Activated CD8-positive, alpha-beta memory T cell treated with anti-CD3 and anti-CD28 coated beads for 36 hours (primary cell): Measurements from ENCODE around the gene TRIM44. TPM values are rescaled to one million over a fixed set of nuclear protein-coding genes. Genes with fewer than 3 reads are reported as not detected.
"Not testable (repeated sequence)": the region's sequence is repeated elsewhere in the genome, so short reads cannot be mapped to it uniquely, and the experiment has no call there.

Experiments used
- CTCF ChIA-PET: fragments of 350-600 bp; sonication (Branson Sonifier 250); formaldehyde crosslinking; loops from one replicate; lab custom pipeline; 2021; ENCODE audit warnings: antibody characterized with exemption; lab: Charles Lee
- POLR2A ChIA-PET: fragments of 350-600 bp; sonication (Branson Sonifier 250); formaldehyde crosslinking; loops from one replicate; lab custom pipeline; 2021; ENCODE audit warnings: antibody characterized with exemption; lab: Charles Lee
- total RNA-seq, 2 experiments: library from RNA; stranded (reverse); gene quantifications; one replicate each; pipeline ENCODE4 v1.2.3, GENCODE V29; 2021

Gene TRIM44
- total RNA-seq, 2 experiments from 2014 or later, result 32.2 to 37.3 TPM

DNA sequence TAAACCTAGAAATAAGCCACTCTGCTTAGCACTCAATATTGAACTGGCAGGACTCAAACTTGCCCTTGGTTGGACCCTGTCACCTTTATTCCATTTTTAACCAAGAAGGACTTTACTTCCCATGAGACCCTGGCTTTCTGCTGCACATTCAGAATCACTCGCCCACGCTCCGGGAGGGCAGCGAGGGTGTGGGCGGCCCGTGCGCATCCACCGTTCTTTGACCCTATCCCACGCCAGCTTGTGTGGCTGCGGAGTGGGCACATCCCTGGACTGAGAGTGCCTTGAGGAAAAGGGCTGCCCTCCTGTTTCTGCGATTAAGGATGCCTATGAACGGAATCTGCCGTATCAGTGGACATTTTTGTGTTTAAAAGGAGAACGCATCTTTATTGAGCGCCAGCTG is 39.6 kb downstream of the TRIM44 start:
- ChIA-PET POLR2A (no interaction called here), CTCF (no interaction called here)

GRCh38 chr11:35709376-35709775 is 46.8 kb downstream of the TRIM44 start:
- CTCF ChIA-PET, result no interaction called here
- POLR2A ChIA-PET, result no interaction called here

- ChIA-PET POLR2A (no interaction called here), CTCF (no interaction called here)
Measured at GRCh38 chr11:35711173-35711910, 48.8 kb downstream of the TRIM44 start.

DNA sequence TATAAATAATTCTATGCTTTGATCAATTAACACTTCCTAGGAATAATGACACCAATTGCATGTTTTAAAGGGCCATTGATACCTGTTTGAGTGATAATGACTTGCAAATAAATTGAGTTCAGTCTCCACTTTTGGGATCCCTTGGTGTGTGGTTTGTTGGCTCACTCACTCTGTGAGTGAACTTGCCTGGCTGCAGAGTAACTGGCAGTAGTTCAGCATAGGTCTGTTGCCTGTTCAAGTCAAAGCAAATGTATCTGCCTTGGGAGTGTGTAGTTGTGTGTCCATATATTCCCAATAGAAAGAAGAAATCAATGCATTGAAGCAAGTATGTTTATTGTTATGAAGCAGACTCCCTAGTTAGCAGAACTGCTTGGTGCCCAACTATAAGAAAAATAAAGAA is 49.3 kb downstream of the TRIM44 start:
- ChIA-PET POLR2A (no interaction called here), CTCF (no interaction called here)

DNA sequence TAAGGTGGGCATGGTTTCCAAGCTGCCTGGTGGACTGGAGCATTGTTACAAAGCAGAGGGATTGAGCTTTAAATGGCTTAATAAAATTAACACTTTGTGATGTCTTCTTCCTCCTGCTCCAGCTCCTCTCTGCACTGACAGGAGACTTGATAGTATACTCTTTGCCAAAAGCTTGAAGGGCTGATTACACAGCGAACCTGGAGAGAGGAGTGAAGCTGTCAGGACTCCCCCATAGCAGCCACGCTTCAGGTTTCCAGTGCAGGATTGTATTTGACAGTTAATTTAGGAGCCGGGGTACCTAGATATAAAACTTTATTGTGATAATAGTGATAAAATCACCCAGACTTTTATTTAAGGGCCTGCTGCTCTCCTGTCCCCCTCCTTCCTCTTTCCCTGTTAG is 50.0 kb downstream of the TRIM44 start:
- CTCF ChIA-PET, result no interaction called here

DNA sequence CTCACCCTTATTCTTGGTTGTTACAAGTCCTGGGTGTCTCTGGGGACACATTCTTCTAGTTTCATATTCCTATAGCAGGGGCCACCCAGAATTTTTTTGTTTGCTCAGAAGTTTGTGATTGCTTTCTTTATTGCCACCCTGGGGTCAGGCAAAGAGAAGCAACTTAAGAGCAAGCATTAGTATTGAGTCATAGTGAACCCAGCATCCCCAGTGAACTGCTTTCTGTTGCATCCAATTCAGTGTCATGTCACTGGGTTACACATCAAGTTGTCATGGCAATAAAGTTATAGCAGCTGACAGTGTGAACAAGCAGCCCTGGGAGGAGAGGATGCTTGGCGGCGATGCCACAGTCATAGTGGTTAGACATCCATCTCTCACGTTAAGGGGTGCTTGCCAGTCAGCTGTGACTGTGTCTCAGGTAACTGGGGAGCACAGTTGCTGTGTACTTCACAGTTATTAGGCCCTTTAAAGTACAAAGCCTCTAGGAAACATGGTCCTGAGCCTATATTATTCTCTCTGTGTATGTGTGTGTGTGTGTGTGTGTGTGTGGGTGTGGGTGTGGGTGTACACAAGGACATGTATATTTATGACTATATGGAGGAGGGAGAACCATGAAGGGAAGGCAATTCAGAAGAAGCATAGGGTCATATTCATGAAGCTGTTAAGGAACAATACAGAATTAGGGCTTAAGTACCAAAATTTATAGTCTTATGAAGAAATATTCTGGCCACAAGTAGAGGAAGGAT is 52.5 kb downstream of the TRIM44 start:
- ChIA-PET POLR2A (no interaction called here), CTCF (no interaction called here)

More for the DNA sequence above, 50.0 kb downstream of the TRIM44 start:
- POLR2A ChIA-PET, result no interaction called here

- POLR2A ChIA-PET, CTCF ChIA-PET: not testable (repeated sequence)
Measured at GRCh38 chr11:35715677-35716076, 53.1 kb downstream of the TRIM44 start.

DNA sequence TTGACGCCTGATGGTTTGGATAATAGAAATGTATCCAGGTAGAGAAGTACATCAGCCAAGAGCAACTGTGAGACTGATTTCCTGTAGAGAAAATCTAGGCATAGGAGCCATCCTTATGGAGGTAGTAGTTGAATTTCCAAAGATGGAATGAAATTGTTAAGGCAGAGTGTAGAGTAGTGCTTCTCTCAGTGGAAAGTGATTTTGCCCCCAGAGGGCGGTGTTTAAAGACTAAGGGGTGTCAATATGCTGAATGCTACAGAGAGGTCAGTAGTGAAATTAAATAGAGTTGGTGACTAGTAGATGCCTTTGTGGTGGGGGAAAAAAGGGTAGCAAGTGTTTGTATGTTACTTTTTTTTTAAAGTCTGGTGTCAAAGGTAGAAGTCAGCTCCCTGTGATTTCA is 54.5 kb downstream of the TRIM44 start:
- CTCF ChIA-PET, result no interaction called here
- POLR2A ChIA-PET, result no interaction called here

DNA sequence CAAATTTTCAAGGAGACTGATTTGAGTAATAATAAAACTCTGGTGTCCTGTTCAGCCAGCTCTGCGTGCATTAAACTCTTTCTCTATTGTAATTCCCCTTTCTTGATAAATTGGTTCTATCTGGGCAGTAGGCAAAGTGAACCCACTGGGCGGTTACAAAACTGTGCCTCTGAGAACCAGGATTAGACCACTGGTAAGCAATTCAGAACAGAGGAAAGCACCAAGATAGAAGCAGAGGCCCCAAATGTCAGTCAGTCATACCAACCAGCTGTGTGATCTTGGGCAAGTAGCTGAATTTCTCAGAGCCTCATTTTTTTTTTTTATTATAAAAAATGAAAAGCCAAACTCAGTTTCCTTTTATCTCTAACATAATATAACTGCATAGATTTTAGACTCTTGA is 54.9 kb downstream of the TRIM44 start:
- CTCF ChIA-PET, result no interaction called here
- POLR2A ChIA-PET, result no interaction called here

DNA sequence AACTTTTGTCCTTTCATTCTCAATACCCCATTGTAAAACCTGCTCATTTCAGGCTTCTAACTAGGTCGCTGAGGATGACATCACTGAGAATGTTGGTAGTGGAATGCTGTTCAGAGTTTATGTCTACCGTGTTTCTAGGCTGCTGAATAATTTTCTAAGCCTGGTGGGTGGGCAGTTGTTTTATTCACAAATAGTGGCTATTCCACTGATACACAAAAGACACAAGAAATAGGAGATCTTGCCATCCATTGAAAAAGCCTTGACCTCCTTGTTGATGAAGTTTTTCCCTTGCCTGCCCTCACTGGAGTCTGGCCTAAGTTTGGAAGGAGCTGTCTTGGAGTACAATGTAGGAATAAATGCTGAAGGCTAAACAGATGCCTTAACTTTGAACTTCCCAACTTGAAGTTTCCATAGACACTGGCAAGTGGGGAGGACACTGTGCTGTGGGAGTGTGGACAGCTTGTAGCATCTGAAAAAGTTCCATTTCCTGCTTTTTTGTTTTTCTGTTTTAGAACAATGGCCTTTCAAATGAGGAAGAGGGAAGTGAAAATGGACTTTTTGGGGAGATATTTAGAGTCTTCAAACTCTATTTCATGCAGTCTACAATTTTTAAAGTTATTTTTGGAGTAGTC is 59.2 kb downstream of the TRIM44 start:
- ChIA-PET CTCF (no interaction called here), POLR2A (no interaction called here)

DNA sequence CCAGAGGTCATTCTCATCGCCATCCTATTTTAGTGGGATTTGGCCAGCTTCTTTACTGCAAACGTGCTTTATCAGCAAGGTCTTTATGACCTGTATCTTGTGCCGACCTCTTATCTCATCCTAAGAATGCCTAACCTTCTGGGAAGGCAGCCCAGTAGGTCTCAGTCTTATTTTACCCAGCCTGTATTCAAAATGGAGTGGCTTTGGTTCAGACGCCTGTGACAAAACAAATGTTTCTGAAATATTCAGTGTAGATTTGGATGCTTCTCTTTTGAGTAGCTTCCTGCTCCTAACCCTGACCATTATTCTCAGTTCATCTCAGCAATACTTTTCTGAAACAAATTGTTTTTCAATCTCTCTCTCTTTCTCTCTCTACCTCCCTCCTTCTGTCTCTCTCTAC is 60.1 kb downstream of the TRIM44 start:
- POLR2A ChIA-PET, result no interaction called here

DNA sequence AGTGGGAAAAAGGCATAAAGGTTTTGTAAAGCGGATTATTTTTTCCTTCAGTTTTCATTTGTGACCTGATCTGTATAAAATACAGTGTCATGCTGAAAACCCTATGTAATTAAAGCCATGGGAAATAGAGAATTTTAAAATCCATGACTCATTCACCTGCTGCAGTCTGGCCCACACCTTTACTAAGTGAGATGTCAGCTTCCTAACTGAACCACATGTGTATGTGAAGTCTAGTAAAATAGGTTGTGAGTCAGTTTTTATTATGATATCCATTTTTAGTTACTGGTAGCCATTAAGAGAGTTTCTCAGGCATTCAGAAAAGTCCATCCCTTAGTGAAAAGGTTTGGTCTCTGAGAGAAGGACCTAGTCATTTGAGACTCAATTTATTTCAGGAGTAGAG is 60.9 kb downstream of the TRIM44 start:
- ChIA-PET POLR2A (no interaction called here), CTCF (no interaction called here)

More for the DNA sequence above, 60.1 kb downstream of the TRIM44 start:
- CTCF ChIA-PET, result no interaction called here

DNA sequence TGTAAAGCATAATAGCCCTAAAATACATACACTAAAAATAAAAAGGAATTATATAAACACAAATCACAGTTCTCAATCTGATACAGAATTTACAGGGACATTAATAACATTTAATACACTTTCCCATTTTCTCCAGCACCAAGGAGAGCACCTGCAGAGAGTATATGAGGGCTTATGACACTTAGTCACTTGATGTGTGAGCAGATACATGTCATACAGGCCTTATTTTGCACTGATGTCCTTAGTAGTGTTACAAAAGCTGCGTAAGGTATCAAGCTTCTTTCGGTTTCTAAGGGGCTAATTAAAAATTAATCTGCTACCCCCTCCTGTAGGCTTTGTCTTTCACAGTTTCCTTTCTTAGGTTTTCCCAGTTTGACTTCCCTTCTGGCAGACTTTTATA is 61.3 kb downstream of the TRIM44 start:
- ChIA-PET CTCF (no interaction called here), POLR2A (no interaction called here)

DNA sequence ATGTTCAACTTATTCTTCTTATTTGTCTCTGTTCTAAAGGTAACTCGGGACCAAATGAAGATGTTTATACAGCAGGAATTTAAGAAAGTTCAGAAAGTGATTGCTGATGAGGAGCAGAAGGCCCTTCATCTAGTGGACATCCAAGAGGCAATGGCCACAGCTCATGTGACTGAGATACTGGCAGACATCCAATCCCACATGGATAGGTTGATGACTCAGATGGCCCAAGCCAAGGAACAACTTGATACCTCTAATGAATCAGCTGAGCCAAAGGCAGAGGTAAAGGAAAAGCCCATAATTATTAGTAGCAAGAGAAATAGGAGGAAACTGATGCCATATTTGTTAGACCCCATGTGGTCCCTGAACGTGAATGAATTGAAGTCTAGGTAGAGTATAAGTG is 63.3 kb downstream of the TRIM44 start:
- POLR2A ChIA-PET, result no interaction called here
- CTCF ChIA-PET, result no interaction called here

GRCh38 chr11:35727140-35727539 is 64.6 kb downstream of the TRIM44 start:
- ChIA-PET POLR2A (no interaction called here), CTCF (no interaction called here)

DNA sequence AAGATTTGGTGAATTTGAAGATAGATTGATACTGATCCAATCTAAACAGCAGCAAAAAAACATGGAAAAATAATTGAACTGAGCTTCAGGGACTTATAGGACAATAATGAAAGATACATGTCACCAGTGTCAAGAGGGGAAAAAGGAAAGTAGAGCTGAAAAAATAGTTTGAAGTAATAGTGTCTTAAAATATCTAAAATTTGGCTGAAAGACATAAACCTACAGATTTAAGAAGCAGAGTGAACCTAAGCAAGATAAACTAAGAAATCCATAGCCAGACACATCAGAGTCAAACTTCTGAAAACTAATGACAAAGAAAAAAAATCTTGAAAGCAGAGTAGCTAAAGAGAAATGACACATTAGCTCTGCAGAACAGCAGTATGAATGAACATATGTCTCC is 67.7 kb downstream of the TRIM44 start:
- ChIA-PET CTCF (no interaction called here), POLR2A (no interaction called here)

DNA sequence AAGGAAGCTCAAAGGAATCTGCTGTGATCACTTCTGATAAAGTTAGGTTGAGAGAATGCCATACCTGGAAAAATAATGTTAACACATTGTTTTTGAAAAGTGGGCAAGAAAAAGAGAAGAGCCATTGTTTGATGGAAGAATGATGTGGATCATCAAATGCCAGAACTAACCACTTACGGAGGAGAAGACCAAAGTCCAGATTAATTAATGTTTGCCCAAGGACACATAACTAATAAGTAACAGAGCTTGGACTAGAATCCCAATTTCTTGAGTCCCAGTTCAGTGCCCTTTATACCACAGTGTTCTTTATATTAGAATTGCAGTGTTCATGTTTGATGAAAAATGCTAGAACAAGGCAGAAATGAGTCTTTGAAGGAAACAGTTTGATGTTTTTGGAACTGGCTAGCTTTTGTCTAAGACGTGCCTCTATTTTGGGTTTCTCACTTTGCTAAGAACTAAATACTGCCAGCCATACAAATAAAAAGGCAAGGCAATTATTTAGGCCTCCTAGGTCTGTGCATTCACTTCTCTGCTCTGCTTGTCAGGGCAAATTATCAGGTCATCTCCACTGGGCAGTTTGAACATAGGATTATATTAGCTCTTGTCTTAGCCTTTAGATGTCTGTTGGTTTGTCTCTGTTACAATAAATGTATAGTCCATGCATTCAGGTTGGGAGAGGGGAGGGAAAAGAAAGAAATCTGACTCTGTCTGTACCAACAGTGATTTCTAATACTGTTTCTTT is 72.3 kb downstream of the TRIM44 start:
- CTCF ChIA-PET, result no interaction called here
- POLR2A ChIA-PET, result no interaction called here

GRCh38 chr11:35735411-35735810 is 72.8 kb downstream of the TRIM44 start:
- POLR2A ChIA-PET, result no interaction called here
- CTCF ChIA-PET, result no interaction called here

- ChIA-PET CTCF (no interaction called here), POLR2A (no interaction called here)
Measured at GRCh38 chr11:35735903-35736302, 73.3 kb downstream of the TRIM44 start.

GRCh38 chr11:35736952-35737351 is 74.4 kb downstream of the TRIM44 start:
- ChIA-PET POLR2A (no interaction called here), CTCF (no interaction called here)
